Transverse colon (tissue), 4 donors: ENCODE measurements around the gene MDGA2. TPM values are rescaled to one million over a fixed set of nuclear protein-coding genes. Genes with fewer than 3 reads are reported as not detected.

ENCODE experiments used
- DNase-seq: peaks from one replicate; pipeline ENCODE4 v3.0.0-alpha.2; 2019
- H3K27ac ChIP-seq, 4 donors: fragments of 200-600 bp; sonication (generic); 2 replicates each; pipeline ENCODE4 v1.5.1; 2016 to 2018; ENCODE audit warnings: inconsistent platforms in 4 of 4
- H3K27me3 ChIP-seq: fragments of 200-600 bp; sonication (generic); 2 replicates; pipeline ENCODE4 v1.5.1; 2017; ENCODE audit warnings: inconsistent platforms
- H3K36me3 ChIP-seq, 4 donors: fragments of 200-600 bp; sonication (generic); 2 replicates each; pipeline ENCODE4 v1.5.1; 2017 to 2019; ENCODE audit warnings: inconsistent platforms in 4 of 4
- H3K4me1 ChIP-seq, 4 donors: fragments of 200-600 bp; sonication (generic); 2 replicates each; pipeline ENCODE4 v1.5.1; 2017 to 2020; ENCODE audit warnings: inconsistent platforms in 4 of 4
- H3K4me3 ChIP-seq, 4 donors: fragments of 200-600 bp; sonication (generic); 1 replicate in 1 of 4; 2 replicates in 3 of 4; pipeline versions ENCODE4 v1.5.1 to v1.6.1; 2017 to 2019; ENCODE audit warnings: inconsistent platforms in 4 of 4
- H3K9me3 ChIP-seq, 2 donors: fragments of 200-600 bp; sonication (generic); 2 replicates each; pipeline ENCODE4 v1.5.1; 2017 to 2019; ENCODE audit warnings: inconsistent platforms in 2 of 2
- CTCF ChIP-seq, 5 experiments: fragments of 200-600 bp in 3 of 5; fragments of 450-650 bp in 2 of 5; sonication (generic) in 3 of 5; IDR thresholded peaks; 1 replicate in 2 of 5; 2 replicates in 3 of 5; pipeline ENCODE4 v1.5.1; 2016 to 2017; ENCODE audit warnings: antibody characterized with exemption in 5 of 5, inconsistent platforms in 3 of 5, mild to moderate bottlenecking in 2 of 5, moderate library complexity in 1 of 5
- EP300 ChIP-seq: sonication (generic); formaldehyde crosslinking; IDR thresholded peaks from one replicate; pipeline ENCODE4 v1.6.1; 2017; ENCODE audit warnings: antibody characterized with exemption, low read depth
- POLR2A ChIP-seq: fragments of 450-650 bp; IDR thresholded peaks from one replicate; pipeline ENCODE4 v1.6.1; 2016; ENCODE audit warnings: antibody characterized with exemption, mild to moderate bottlenecking, moderate library complexity
- POLR2AphosphoS5 ChIP-seq, 3 donors: sonication (generic); formaldehyde crosslinking; IDR thresholded peaks; one replicate each; pipeline ENCODE4 v1.6.1; 2016; ENCODE audit warnings: antibody characterized with exemption in 3 of 3
- WGBS, 2 donors: methylation state at CpG; one replicate each; pipeline ENCODE4 v1.1.5; 2018; ENCODE audit warnings: low coverage in 1 of 2; 5-methylcytosine and 5-hydroxymethylcytosine counted together
- in situ Hi-C, 4 donors: fragments of 200-750 bp; cut with MboI; loops; one replicate each; pipeline versions ENCODE4 v1.15.0 to v1.15.1; 2017; ENCODE audit warnings: low sequenced_read_pairs in 3 of 4, low pct_ligation_motif_present in 1 of 4, low pct_unique_long_range_greater_than_20kb in 1 of 4
- intact Hi-C: fragments of 100-400 bp; cut with DNase I; formaldehyde crosslinking; loops from one replicate; pipeline ENCODE4 v1.15.1; 2023; ENCODE audit warnings: low total_unique reads
- total RNA-seq, 4 donors: library from RNA; depleted of rRNA; stranded (reverse); fragments of >200 nt; gene quantifications; one replicate each; pipeline ENCODE4 v1.1.0, GENCODE V29; 2016

The MDGA2 gene
- total RNA-seq, 4 donors from 2014 or later: not detected

GRCh38 chr14:47148686-47149085, 526.7 kb downstream of the MDGA2 start:
- DNase-seq: no peak
- H3K4me1 ChIP-seq: no peaks in the 10 kb centered on the region
- intact Hi-C loops (no loop called here), in situ Hi-C loops (no loop called here)
- no peak overlapping the region for H3K4me3 ChIP-seq
- TF ChIP-seq POLR2AphosphoS5 (IDR thresholded peaks at IDR 0.05) (no peak), POLR2A (no peak), CTCF (IDR thresholded peaks at IDR 0.05) (no peak), EP300 (no peak)
- 81 to 82% methylated on average over 3 of the region's 3 CpGs for WGBS, 2 donors
- H3K27ac ChIP-seq: no peak overlapping the region
- H3K36me3 ChIP-seq: no peaks in the 10 kb centered on the region
- no peaks in the 10 kb centered on the region for H3K9me3 ChIP-seq
- H3K27me3 ChIP-seq: no peaks in the 10 kb centered on the region

GRCh38 chr14:47120645-47121044, 554.8 kb downstream of the MDGA2 start:
- H3K4me1 ChIP-seq: no peaks in the 10 kb centered on the region
- TF ChIP-seq POLR2AphosphoS5 (IDR thresholded peaks at IDR 0.05) (no peak), POLR2A (no peak), CTCF (IDR thresholded peaks at IDR 0.05) (no peak), EP300 (no peak)
- in situ Hi-C loops (no loop called here), intact Hi-C loops (no loop called here)
- DNase-seq: no peak
- H3K4me3 ChIP-seq: no peak overlapping the region
- no peak overlapping the region for H3K27ac ChIP-seq
- no peaks in the 10 kb centered on the region for H3K9me3 ChIP-seq
- H3K36me3 ChIP-seq: no peaks in the 10 kb centered on the region
- H3K27me3 ChIP-seq: no peaks in the 10 kb centered on the region
- WGBS, 2 donors: 40 to 48% methylated on average over 2 of the region's 2 CpGs

GRCh38 chr14:47103771-47104170, 571.6 kb downstream of the MDGA2 start:
- no peak overlapping the region for H3K27ac ChIP-seq
- in situ Hi-C loops (no loop called here), intact Hi-C loops (no loop called here)
- no peaks in the 10 kb centered on the region for H3K36me3 ChIP-seq
- WGBS, 2 donors: 44 to 63% methylated on average over 2 of the region's 2 CpGs
- H3K4me3 ChIP-seq: no peak overlapping the region
- DNase-seq: no peak
- no peaks in the 10 kb centered on the region for H3K9me3 ChIP-seq
- TF ChIP-seq POLR2A (no peak), EP300 (no peak)
- no peaks in the 10 kb centered on the region for H3K27me3 ChIP-seq
- H3K4me1 ChIP-seq: no peaks in the 10 kb centered on the region

GRCh38 chr14:47102472-47102871, 572.9 kb downstream of the MDGA2 start:
- WGBS, 2 donors: 38 to 64% methylated on average over 2 to 3 of the region's 3 CpGs
- Histone ChIP-seq H3K9me3 (no peaks in the 10 kb centered on the region), H3K27ac (no peak overlapping the region), H3K4me3 (no peak overlapping the region), H3K36me3 (no peaks in the 10 kb centered on the region), H3K27me3 (no peaks in the 10 kb centered on the region), H3K4me1 (no peaks in the 10 kb centered on the region)
- intact Hi-C loops: no loop called here
- in situ Hi-C loops: no loop called here
- DNase-seq: no peak
- TF ChIP-seq CTCF (IDR thresholded peaks at IDR 0.05): no peak
- TF ChIP-seq POLR2A: no peak
- no peak for TF ChIP-seq POLR2AphosphoS5 (IDR thresholded peaks at IDR 0.05)
- TF ChIP-seq EP300: no peak

- DNase-seq: no peak
- 84 to 95% methylated on average over 1 of the region's 1 CpG for WGBS, 2 donors
- Histone ChIP-seq H3K27ac (no peak overlapping the region), H3K27me3 (no peaks in the 10 kb centered on the region), H3K36me3 (no peaks in the 10 kb centered on the region), H3K4me1 (no peaks in the 10 kb centered on the region), H3K4me3 (no peak overlapping the region), H3K9me3 (no peaks in the 10 kb centered on the region)
- TF ChIP-seq EP300: no peak
- no peak for TF ChIP-seq CTCF (IDR thresholded peaks at IDR 0.05)
- TF ChIP-seq POLR2AphosphoS5 (IDR thresholded peaks at IDR 0.05): no peak
- intact Hi-C loops (no loop called here), in situ Hi-C loops (no loop called here)
Observed at GRCh38 chr14:47085678-47086077, 589.7 kb downstream of the MDGA2 start.
